WTC11 (cell line): ENCODE results near the gene ITGA8. TPM values are rescaled to one million over a fixed set of nuclear protein-coding genes. Genes with fewer than 3 reads are reported as not detected.

ENCODE experiments used
- ATAC-seq: fragments of 200-7000 bp; cut with Tn5 transposase; 2 replicates; pipeline ENCODE4 v1.10.0; 2021; ENCODE audit warnings: mild to moderate bottlenecking, moderate library complexity
- CTCF ChIA-PET: fragments of 300-600 bp; sonication (Branson Sonifier 250); formaldehyde crosslinking; loops from one replicate; lab custom pipeline; 2021; ENCODE audit warnings: antibody characterized with exemption; lab: Charles Lee
- POLR2A ChIA-PET: fragments of 350-600 bp; sonication (Branson Sonifier 250); formaldehyde crosslinking; loops from one replicate; lab custom pipeline; 2021; ENCODE audit warnings: antibody characterized with exemption; lab: Charles Lee
- DNase-seq: peaks from one replicate; pipeline ENCODE4 v3.0.0; 2021; ENCODE audit warnings: low spot score
- H3K27ac Mint-ChIP-seq: 2 replicates; pipeline ENCODE4 v1.8.0; 2021; ENCODE audit warnings: mixed read lengths
- H3K27me3 Mint-ChIP-seq: 2 replicates; pipeline ENCODE4 v1.8.0; 2021; ENCODE audit warnings: low read depth, mild to moderate bottlenecking, moderate library complexity, mixed read lengths
- H3K36me3 Mint-ChIP-seq: 2 replicates; pipeline ENCODE4 v1.8.0; 2021; ENCODE audit warnings: mixed read lengths
- H3K4me1 Mint-ChIP-seq: 2 replicates; pipeline ENCODE4 v1.8.0; 2022; ENCODE audit warnings: mixed read lengths
- H3K4me3 Mint-ChIP-seq: 2 replicates; pipeline ENCODE4 v1.8.0; 2021; ENCODE audit warnings: mild to moderate bottlenecking, moderate library complexity, mixed read lengths
- H3K9me3 Mint-ChIP-seq: 2 replicates; pipeline ENCODE4 v1.8.0; 2021; ENCODE audit warnings: mixed read lengths
- CREB1 ChIP-seq: sonication (generic); formaldehyde crosslinking; IDR thresholded peaks from 2 replicates; pipeline ENCODE4 v1.8.0; 2023; ENCODE audit warnings: mild to moderate bottlenecking, missing genetic modification reagents
- EMX1 ChIP-seq: fragments of 250-450 bp; sonication (Bioruptor Pico); IDR thresholded peaks from 2 replicates; pipeline ENCODE4 v1.8.0; 2021; ENCODE audit warnings: mild to moderate bottlenecking
- ESRRA ChIP-seq: sonication (generic); formaldehyde crosslinking; IDR thresholded peaks from 2 replicates; pipeline ENCODE4 v1.8.1; 2022; ENCODE audit warnings: mild to moderate bottlenecking, missing genetic modification reagents, borderline replicate concordance
- FOXP1 ChIP-seq: sonication (generic); formaldehyde crosslinking; IDR thresholded peaks from 2 replicates; pipeline ENCODE4 v1.8.0; 2022; ENCODE audit warnings: missing genetic modification reagents, mild to moderate bottlenecking, moderate library complexity, borderline replicate concordance
- GTF2I ChIP-seq: fragments of 250-450 bp; sonication (Bioruptor Pico); conservative IDR thresholded peaks from 2 replicates; pipeline ENCODE4 v1.4.0; 2021; ENCODE audit warnings: mild to moderate bottlenecking
- KAT7 ChIP-seq: sonication (generic); formaldehyde crosslinking; IDR thresholded peaks from 2 replicates; pipeline ENCODE4 v1.8.1; 2023; ENCODE audit warnings: missing genetic modification reagents, mild to moderate bottlenecking, borderline replicate concordance
- NFYB ChIP-seq: sonication (generic); formaldehyde crosslinking; conservative IDR thresholded peaks from 2 replicates; pipeline ENCODE4 v1.8.0; 2022; ENCODE audit warnings: low read depth, missing genetic modification reagents
- NR3C1 ChIP-seq: sonication (generic); formaldehyde crosslinking; conservative IDR thresholded peaks from 2 replicates; pipeline ENCODE4 v1.8.1; 2023; ENCODE audit warnings: low read depth, mild to moderate bottlenecking, missing genetic modification reagents
- SMAD3 ChIP-seq: sonication (generic); formaldehyde crosslinking; IDR thresholded peaks from 2 replicates; pipeline ENCODE4 v1.8.0; 2022; ENCODE audit warnings: missing genetic modification reagents, mild to moderate bottlenecking, borderline replicate concordance
- TCF7 ChIP-seq: sonication (generic); formaldehyde crosslinking; IDR thresholded peaks from 2 replicates; pipeline ENCODE4 v1.8.0; 2022; ENCODE audit warnings: mild to moderate bottlenecking, low read depth, missing genetic modification reagents, moderate library complexity
- ZNF121 ChIP-seq: sonication (generic); formaldehyde crosslinking; IDR thresholded peaks from 2 replicates; pipeline ENCODE4 v1.8.0; 2023; ENCODE audit warnings: missing genetic modification reagents
- ZNF671 ChIP-seq: fragments of 250-450 bp; sonication (Bioruptor Pico); IDR thresholded peaks from 2 replicates; pipeline ENCODE4 v1.8.0; 2021; ENCODE audit warnings: mild to moderate bottlenecking
- total RNA-seq: library from RNA; stranded (reverse); gene quantifications from 3 replicates; pipeline ENCODE4 v1.2.3, GENCODE V29; 2021
- TF ChIP-seq, protein P1 (sequence below): sonication (generic); formaldehyde crosslinking; conservative IDR thresholded peaks from 2 replicates; pipeline ENCODE4 v1.8.1; 2023; ENCODE audit warnings: mild to moderate bottlenecking, low read depth, missing genetic modification reagents, moderate library complexity
- TF ChIP-seq, protein P2 (sequence below): fragments of 250-450 bp; sonication (Bioruptor Pico); IDR thresholded peaks from 2 replicates; pipeline ENCODE4 v2.1.2; 2022; ENCODE audit warnings: mild to moderate bottlenecking, moderate library complexity
- TF ChIP-seq, protein P3 (sequence below): sonication (generic); formaldehyde crosslinking; IDR thresholded peaks from 2 replicates; pipeline ENCODE4 v1.8.1; 2023; ENCODE audit warnings: mild to moderate bottlenecking, moderate library complexity, missing genetic modification reagents
- TF ChIP-seq, protein P4 (sequence below): sonication (generic); formaldehyde crosslinking; IDR thresholded peaks from 2 replicates; pipeline ENCODE4 v1.8.1; 2022; ENCODE audit warnings: missing genetic modification reagents, borderline replicate concordance
- TF ChIP-seq, protein P5 (sequence below): sonication (generic); formaldehyde crosslinking; conservative IDR thresholded peaks from 2 replicates; pipeline ENCODE4 v1.8.1; 2022; ENCODE audit warnings: mild to moderate bottlenecking, missing genetic modification reagents
- TF ChIP-seq, protein P6 (sequence below): sonication (generic); formaldehyde crosslinking; IDR thresholded peaks from 2 replicates; pipeline ENCODE4 v1.8.1; 2023; ENCODE audit warnings: mild to moderate bottlenecking, missing genetic modification reagents
- TF ChIP-seq, protein P7 (sequence below): sonication (generic); formaldehyde crosslinking; IDR thresholded peaks from 2 replicates; pipeline ENCODE4 v1.8.0; 2022; ENCODE audit warnings: mild to moderate bottlenecking, missing genetic modification reagents

The ITGA8 gene
- total RNA-seq, 1 experiment from 2014 or later: not detected

DNA sequence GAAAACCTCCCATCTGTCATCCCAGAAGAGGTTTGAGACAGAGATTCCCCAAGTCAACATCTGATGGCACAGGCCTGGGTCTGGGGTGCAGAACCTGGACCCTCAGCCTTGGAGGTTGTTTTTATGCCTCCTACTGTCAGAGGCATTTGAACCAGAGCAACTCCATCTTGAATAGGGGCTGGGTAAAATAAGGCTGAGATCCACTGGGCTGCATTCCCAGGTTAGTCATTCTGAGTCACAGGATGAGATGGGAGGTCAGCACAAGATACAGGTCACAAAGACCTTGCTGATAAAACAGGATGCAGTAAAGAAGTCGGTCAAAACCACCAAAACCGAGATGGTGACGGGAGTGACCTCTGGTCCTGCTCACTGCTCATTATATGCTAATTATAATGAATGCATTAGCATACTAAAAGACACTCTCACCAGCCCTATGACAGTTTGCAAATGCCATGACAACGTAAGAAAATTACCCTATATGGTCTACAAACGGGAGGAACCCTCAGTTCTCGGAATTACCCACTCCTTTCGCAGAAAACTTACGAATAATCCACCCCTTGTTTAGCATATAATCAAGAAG lies 92.0 kb downstream of the ITGA8 start (continued):
- TF ChIP-seq KAT7 (no peak), ZNF121 (CRISPR knock-in tag) (no peak), EMX1 (CRISPR knock-in tag) (no peak)
- TF ChIP-seq, protein P1, sequence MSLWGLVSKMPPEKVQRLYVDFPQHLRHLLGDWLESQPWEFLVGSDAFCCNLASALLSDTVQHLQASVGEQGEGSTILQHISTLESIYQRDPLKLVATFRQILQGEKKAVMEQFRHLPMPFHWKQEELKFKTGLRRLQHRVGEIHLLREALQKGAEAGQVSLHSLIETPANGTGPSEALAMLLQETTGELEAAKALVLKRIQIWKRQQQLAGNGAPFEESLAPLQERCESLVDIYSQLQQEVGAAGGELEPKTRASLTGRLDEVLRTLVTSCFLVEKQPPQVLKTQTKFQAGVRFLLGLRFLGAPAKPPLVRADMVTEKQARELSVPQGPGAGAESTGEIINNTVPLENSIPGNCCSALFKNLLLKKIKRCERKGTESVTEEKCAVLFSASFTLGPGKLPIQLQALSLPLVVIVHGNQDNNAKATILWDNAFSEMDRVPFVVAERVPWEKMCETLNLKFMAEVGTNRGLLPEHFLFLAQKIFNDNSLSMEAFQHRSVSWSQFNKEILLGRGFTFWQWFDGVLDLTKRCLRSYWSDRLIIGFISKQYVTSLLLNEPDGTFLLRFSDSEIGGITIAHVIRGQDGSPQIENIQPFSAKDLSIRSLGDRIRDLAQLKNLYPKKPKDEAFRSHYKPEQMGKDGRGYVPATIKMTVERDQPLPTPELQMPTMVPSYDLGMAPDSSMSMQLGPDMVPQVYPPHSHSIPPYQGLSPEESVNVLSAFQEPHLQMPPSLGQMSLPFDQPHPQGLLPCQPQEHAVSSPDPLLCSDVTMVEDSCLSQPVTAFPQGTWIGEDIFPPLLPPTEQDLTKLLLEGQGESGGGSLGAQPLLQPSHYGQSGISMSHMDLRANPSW (CRISPR knock-in tag): no peak
- TF ChIP-seq, all 79 proteins: peak for 0

DNA sequence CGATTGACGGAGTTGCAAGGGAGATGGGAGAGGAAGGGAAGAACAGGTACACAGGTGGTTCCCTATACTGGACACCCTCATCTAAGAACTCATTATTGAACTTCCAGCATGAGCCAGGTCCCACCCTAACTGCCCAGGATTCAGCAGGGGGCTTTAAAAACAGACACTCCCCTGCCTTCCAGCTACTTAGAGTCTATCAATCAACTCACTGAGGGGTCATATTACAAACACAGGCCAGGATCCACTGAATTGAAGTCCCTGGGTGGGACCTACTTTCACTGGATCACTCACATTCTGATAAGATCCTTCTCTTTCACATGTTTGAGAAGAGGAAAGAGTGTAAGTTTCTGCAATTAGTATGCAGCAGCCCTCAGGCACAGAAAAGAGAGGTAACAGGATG lies 92.8 kb downstream of the ITGA8 start:
- no peaks in the 10 kb centered on the region for H3K4me1 Mint-ChIP-seq
- DNase-seq (no peak), ATAC-seq (no peak)
- H3K4me3 Mint-ChIP-seq: no peak overlapping the region
- no peaks in the 10 kb centered on the region for H3K36me3 Mint-ChIP-seq
- peaks cover 5% of the 10 kb centered on the region for H3K9me3 Mint-ChIP-seq
- peaks cover 4% of the 10 kb centered on the region for H3K27me3 Mint-ChIP-seq
- ChIA-PET POLR2A (no interaction called here), CTCF (no interaction called here)
- TF ChIP-seq ESRRA (CRISPR knock-in tag): no peak
- no peak for TF ChIP-seq SMAD3 (CRISPR knock-in tag)
- no peak for TF ChIP-seq CREB1 (CRISPR knock-in tag)
- no peak for TF ChIP-seq NFYB (CRISPR knock-in tag)
- TF ChIP-seq, protein P2, sequence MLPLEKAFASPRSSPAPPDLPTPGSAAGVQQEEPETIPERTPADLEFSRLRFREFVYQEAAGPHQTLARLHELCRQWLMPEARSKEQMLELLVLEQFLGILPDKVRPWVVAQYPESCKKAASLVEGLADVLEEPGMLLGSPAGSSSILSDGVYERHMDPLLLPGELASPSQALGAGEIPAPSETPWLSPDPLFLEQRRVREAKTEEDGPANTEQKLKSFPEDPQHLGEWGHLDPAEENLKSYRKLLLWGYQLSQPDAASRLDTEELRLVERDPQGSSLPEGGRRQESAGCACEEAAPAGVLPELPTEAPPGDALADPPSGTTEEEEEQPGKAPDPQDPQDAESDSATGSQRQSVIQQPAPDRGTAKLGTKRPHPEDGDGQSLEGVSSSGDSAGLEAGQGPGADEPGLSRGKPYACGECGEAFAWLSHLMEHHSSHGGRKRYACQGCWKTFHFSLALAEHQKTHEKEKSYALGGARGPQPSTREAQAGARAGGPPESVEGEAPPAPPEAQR: no peak
- no peak for TF ChIP-seq FOXP1
- TF ChIP-seq, protein P3, sequence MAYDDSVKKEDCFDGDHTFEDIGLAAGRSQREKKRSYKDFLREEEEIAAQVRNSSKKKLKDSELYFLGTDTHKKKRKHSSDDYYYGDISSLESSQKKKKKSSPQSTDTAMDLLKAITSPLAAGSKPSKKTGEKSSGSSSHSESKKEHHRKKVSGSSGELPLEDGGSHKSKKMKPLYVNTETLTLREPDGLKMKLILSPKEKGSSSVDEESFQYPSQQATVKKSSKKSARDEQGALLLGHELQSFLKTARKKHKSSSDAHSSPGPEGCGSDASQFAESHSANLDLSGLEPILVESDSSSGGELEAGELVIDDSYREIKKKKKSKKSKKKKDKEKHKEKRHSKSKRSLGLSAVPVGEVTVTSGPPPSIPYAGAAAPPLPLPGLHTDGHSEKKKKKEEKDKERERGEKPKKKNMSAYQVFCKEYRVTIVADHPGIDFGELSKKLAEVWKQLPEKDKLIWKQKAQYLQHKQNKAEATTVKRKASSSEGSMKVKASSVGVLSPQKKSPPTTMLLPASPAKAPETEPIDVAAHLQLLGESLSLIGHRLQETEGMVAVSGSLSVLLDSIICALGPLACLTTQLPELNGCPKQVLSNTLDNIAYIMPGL (CRISPR knock-in tag): no peak
- no peak for TF ChIP-seq TCF7 (CRISPR knock-in tag)
- TF ChIP-seq, protein P4, sequence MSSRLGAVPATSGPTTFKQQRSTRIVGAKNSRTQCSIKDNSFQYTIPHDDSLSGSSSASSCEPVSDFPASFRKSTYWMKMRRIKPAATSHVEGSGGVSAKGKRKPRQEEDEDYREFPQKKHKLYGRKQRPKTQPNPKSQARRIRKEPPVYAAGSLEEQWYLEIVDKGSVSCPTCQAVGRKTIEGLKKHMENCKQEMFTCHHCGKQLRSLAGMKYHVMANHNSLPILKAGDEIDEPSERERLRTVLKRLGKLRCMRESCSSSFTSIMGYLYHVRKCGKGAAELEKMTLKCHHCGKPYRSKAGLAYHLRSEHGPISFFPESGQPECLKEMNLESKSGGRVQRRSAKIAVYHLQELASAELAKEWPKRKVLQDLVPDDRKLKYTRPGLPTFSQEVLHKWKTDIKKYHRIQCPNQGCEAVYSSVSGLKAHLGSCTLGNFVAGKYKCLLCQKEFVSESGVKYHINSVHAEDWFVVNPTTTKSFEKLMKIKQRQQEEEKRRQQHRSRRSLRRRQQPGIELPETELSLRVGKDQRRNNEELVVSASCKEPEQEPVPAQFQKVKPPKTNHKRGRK (CRISPR knock-in tag): no peak
- no peak for TF ChIP-seq GTF2I (CRISPR knock-in tag)
- TF ChIP-seq, protein P5, sequence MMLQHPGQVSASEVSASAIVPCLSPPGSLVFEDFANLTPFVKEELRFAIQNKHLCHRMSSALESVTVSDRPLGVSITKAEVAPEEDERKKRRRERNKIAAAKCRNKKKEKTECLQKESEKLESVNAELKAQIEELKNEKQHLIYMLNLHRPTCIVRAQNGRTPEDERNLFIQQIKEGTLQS (CRISPR knock-in tag): no peak
- TF ChIP-seq, protein P6, sequence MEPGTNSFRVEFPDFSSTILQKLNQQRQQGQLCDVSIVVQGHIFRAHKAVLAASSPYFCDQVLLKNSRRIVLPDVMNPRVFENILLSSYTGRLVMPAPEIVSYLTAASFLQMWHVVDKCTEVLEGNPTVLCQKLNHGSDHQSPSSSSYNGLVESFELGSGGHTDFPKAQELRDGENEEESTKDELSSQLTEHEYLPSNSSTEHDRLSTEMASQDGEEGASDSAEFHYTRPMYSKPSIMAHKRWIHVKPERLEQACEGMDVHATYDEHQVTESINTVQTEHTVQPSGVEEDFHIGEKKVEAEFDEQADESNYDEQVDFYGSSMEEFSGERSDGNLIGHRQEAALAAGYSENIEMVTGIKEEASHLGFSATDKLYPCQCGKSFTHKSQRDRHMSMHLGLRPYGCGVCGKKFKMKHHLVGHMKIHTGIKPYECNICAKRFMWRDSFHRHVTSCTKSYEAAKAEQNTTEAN (CRISPR knock-in tag): no peak
- TF ChIP-seq, protein P7, sequence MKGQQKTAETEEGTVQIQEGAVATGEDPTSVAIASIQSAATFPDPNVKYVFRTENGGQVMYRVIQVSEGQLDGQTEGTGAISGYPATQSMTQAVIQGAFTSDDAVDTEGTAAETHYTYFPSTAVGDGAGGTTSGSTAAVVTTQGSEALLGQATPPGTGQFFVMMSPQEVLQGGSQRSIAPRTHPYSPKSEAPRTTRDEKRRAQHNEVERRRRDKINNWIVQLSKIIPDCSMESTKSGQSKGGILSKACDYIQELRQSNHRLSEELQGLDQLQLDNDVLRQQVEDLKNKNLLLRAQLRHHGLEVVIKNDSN (CRISPR knock-in tag): no peak
- TF ChIP-seq ZNF671 (CRISPR knock-in tag): no peak
- TF ChIP-seq NR3C1 (CRISPR knock-in tag): no peak
- H3K27ac Mint-ChIP-seq: no peak overlapping the region
